Lung (tissue), 12 donors: ENCODE results near the gene CCDC182. TPM values are rescaled to one million over a fixed set of nuclear protein-coding genes. Genes with fewer than 3 reads are reported as not detected.

Experiments used
- ATAC-seq: fragments of 200-7000 bp; cut with Tn5 transposase; one replicate; pipeline ENCODE4 v1.9.1; 2020; ENCODE audit warnings: moderate number of reproducible peaks; ENCODE audit not compliant: insufficient read depth, low FRiP score
- DNase-seq, 3 donors: peaks; one replicate each; pipeline ENCODE4 v3.0.0-alpha.2; 2013 to 2017
- H3K27ac ChIP-seq, 2 donors: one replicate each; pipeline ENCODE4 v1.5.1; 2013; ENCODE audit warnings: mild to moderate bottlenecking in 2 of 2, moderate library complexity in 2 of 2, control low read depth in 1 of 2, inconsistent platforms in 1 of 2, low read depth in 1 of 2, low read length in 1 of 2
- H3K27me3 ChIP-seq, 3 donors: one replicate each; pipeline ENCODE4 v1.5.1; 2013; ENCODE audit warnings: low read length in 2 of 3; ENCODE audit not compliant: control insufficient read depth in 3 of 3, insufficient read depth in 3 of 3
- H3K36me3 ChIP-seq, 4 donors: one replicate each; pipeline ENCODE4 v1.5.1; 2013; ENCODE audit warnings: low read length in 4 of 4, mild to moderate bottlenecking in 1 of 4, moderate library complexity in 1 of 4; ENCODE audit not compliant: control insufficient read depth in 4 of 4, insufficient read depth in 4 of 4
- H3K4me1 ChIP-seq, 5 donors: one replicate each; pipeline ENCODE4 v1.5.1; 2013; ENCODE audit warnings: low read length in 5 of 5, mild to moderate bottlenecking in 2 of 5, moderate library complexity in 1 of 5; ENCODE audit not compliant: control insufficient read depth in 5 of 5, insufficient read depth in 5 of 5
- H3K4me3 ChIP-seq: one replicate; pipeline ENCODE4 v1.5.1; 2013; ENCODE audit warnings: mild to moderate bottlenecking, control low read depth, moderate library complexity
- H3K9ac ChIP-seq, 2 donors: one replicate each; pipeline ENCODE4 v1.5.1; 2013; ENCODE audit warnings: low read length in 2 of 2, control low read depth in 1 of 2; ENCODE audit not compliant: insufficient read depth in 1 of 2
- H3K9me3 ChIP-seq, 4 donors: one replicate each; pipeline ENCODE4 v1.5.1; 2013; ENCODE audit warnings: low read length in 3 of 4, mild to moderate bottlenecking in 1 of 4, moderate library complexity in 1 of 4; ENCODE audit not compliant: control insufficient read depth in 4 of 4, insufficient read depth in 3 of 4
- WGBS, 2 donors: extraction: QIAGEN DNeasy Blood & Tissue Kit; methylation state at CpG; one replicate each; pipeline ENCODE4 v1.1.7; 2013; 5-methylcytosine and 5-hydroxymethylcytosine counted together
- polyA plus RNA-seq, 2 donors: library from polyadenylated mRNA; stranded (reverse); fragments of 200-250 nt; gene quantifications; one replicate each; pipeline ENCODE4 v1.2.1, GENCODE V29; 2013
- total RNA-seq, 2 donors: library from RNA; depleted of rRNA in 1 of 2; stranded (reverse); fragments of >200 nt in 1 of 2; gene quantifications; one replicate each; pipeline ENCODE4 v1.2.1, GENCODE V29; 2014 to 2021
- TF ChIP-seq, protein P1 (sequence below): IDR thresholded peaks from 2 replicates; pipeline ENCODE4 v1.5.1; 2012; ENCODE audit warnings: mild to moderate bottlenecking; ENCODE audit errors: control extremely low read depth, extremely low read depth
- donor health status: control.
- donor health status: control.
- donor health status: Bipolar disorder and iron deficiency.
- donor health status: healthy.
- donor health status: DM: yes; HTN: yes; CAD: no.

The CCDC182 gene
- total and polyA plus RNA-seq, 4 donors = not detected

DNA sequence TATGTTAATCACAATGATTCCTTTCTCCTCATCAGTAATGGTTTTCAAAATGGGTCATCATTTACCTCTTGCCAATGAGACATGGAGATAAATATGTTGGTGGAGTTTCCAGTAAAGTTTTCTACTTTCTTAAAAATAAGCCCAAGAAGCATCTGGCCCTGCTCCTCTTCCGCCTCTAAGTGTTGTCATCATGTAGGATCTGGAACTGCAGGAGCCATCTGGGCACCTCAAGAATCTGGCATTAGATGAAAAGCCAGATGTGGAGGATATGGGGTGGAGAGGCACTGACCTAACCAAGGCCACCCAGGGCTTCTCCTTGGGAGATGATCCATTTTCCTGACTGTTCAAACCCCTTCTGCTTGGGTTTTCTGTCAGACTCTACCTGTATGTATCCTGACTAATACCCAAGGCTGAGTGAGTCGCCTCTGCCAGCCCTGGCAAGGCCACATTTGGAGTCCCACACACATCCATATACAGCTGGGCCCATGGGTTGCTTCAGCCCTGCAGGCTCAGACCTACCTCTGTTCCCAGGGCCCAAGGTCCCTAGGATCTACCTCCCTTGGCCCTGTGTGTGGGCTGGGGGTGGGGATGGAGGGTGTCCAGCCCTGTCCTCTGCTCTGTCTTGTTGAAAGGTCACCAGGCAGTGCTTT, 24.6 kb downstream of the CCDC182 start:
- no peak overlapping the region for H3K27ac ChIP-seq
- peaks cover 0 to 8% (median 0%) of the 10 kb centered on the region in 5 donors for H3K4me1 ChIP-seq
- 93 to 96% methylated on average over 2 of the region's 2 CpGs for WGBS, 2 donors
- no peak overlapping the region for H3K9ac ChIP-seq
- TF ChIP-seq, protein P1, sequence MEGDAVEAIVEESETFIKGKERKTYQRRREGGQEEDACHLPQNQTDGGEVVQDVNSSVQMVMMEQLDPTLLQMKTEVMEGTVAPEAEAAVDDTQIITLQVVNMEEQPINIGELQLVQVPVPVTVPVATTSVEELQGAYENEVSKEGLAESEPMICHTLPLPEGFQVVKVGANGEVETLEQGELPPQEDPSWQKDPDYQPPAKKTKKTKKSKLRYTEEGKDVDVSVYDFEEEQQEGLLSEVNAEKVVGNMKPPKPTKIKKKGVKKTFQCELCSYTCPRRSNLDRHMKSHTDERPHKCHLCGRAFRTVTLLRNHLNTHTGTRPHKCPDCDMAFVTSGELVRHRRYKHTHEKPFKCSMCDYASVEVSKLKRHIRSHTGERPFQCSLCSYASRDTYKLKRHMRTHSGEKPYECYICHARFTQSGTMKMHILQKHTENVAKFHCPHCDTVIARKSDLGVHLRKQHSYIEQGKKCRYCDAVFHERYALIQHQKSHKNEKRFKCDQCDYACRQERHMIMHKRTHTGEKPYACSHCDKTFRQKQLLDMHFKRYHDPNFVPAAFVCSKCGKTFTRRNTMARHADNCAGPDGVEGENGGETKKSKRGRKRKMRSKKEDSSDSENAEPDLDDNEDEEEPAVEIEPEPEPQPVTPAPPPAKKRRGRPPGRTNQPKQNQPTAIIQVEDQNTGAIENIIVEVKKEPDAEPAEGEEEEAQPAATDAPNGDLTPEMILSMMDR = no peak
- peak; percentile 36 to 63 (median 60) for DNase-seq
- no peaks in the 10 kb centered on the region for H3K36me3 ChIP-seq
- H3K27me3 ChIP-seq = no peaks in the 10 kb centered on the region
- no peaks in the 10 kb centered on the region for H3K9me3 ChIP-seq
- no peak overlapping the region for H3K4me3 ChIP-seq
- no peak for ATAC-seq

DNA sequence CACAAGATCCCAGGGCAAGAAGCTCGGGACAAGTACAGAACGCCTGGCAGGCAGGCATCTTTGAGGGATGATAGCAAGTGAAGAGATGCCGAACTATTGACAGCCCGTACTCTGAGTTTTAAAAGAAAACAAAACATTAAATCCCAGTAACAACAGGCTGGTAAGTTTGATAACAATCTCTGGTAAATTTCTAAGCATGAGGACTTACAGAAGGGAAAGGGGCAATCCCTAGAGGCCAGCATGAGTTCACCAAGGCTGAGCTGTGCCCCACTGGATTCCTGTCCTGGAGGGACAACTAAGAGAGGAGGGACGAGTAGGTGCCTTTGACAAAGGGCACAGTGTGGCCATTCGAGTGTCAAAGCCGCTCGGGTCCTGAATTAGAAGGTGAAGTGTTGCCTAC, 26.2 kb downstream of the CCDC182 start:
- Histone ChIP-seq H3K9ac (no peak overlapping the region), H3K9me3 (no peaks in the 10 kb centered on the region), H3K36me3 (no peaks in the 10 kb centered on the region), H3K27ac (no peak overlapping the region), H3K4me3 (no peak overlapping the region), H3K27me3 (no peaks in the 10 kb centered on the region), H3K4me1 (peaks cover 0 to 8% (median 0%) of the 10 kb centered on the region in 5 donors)
- no peak for ATAC-seq
- TF ChIP-seq, protein P1 = no peak
- WGBS, 2 donors = 81 to 89% methylated on average over 8 of the region's 8 CpGs
- DNase-seq = no peak

GRCh38 chr17:57715981-57716380, 29.1 kb downstream of the CCDC182 start:
- DNase-seq = no peak
- Histone ChIP-seq H3K9ac (no peak overlapping the region), H3K4me3 (no peak overlapping the region), H3K36me3 (no peaks in the 10 kb centered on the region), H3K27ac (no peak overlapping the region), H3K27me3 (no peaks in the 10 kb centered on the region), H3K9me3 (no peaks in the 10 kb centered on the region), H3K4me1 (peaks cover 0 to 5% (median 0%) of the 10 kb centered on the region in 5 donors)
- WGBS, 2 donors = 91 to 92% methylated on average over 1 of the region's 1 CpG
- TF ChIP-seq, protein P1 = no peak
- no peak for ATAC-seq

GRCh38 chr17:57714665-57715180, 30.4 kb downstream of the CCDC182 start:
- no peaks in the 10 kb centered on the region for H3K4me1 ChIP-seq
- H3K9me3 ChIP-seq = no peaks in the 10 kb centered on the region
- WGBS, 2 donors = 40 to 71% methylated on average over 7 of the region's 7 CpGs
- H3K27ac ChIP-seq = no peak overlapping the region
- no peak overlapping the region for H3K4me3 ChIP-seq
- TF ChIP-seq, protein P1 = no peak
- H3K9ac ChIP-seq = no peak overlapping the region
- ATAC-seq = no peak
- H3K36me3 ChIP-seq = no peaks in the 10 kb centered on the region
- no peaks in the 10 kb centered on the region for H3K27me3 ChIP-seq
- peak; percentile 67 to 82 (median 77) for DNase-seq
